Effector memory CD8-positive, alpha-beta T cell (primary cell): ENCODE data around the gene IQSEC1.
A peak's percentile ranks its signal among the peaks of the same experiment; 100 is the strongest.

Source experiments
- ATAC-seq: fragments of 150-1000 bp; cut with Tn5 transposase; replicated peaks from 2 replicates; pipeline ENCODE4 v1.10.0; 2021; ENCODE audit warnings: mild to moderate bottlenecking, moderate library complexity
- DNase-seq, 3 experiments: peaks; one replicate each; pipeline ENCODE4 v3.0.0; 2021
- H3K27ac Mint-ChIP-seq, 2 donors: one replicate each; pipeline ENCODE4 v1.8.0; 2022; ENCODE audit warnings: mild to moderate bottlenecking in 2 of 2, mixed read lengths in 2 of 2, moderate library complexity in 2 of 2
- H3K27me3 Mint-ChIP-seq, 2 donors: one replicate each; pipeline ENCODE4 v1.8.0; 2022; ENCODE audit warnings: mixed read lengths in 2 of 2
- H3K36me3 Mint-ChIP-seq: one replicate; pipeline ENCODE4 v1.8.0; 2022; ENCODE audit warnings: mild to moderate bottlenecking, moderate library complexity, mixed read lengths; ENCODE audit not compliant: insufficient read depth
- H3K4me1 Mint-ChIP-seq, 2 donors: one replicate each; pipeline ENCODE4 v1.8.0; 2022; ENCODE audit warnings: low read depth in 2 of 2, mixed read lengths in 2 of 2
- H3K4me3 Mint-ChIP-seq, 2 donors: one replicate each; pipeline ENCODE4 v1.8.0; 2022; ENCODE audit warnings: mild to moderate bottlenecking in 2 of 2, mixed read lengths in 2 of 2, moderate library complexity in 2 of 2
- H3K9me3 Mint-ChIP-seq, 2 donors: one replicate each; pipeline ENCODE4 v1.8.0; 2022; ENCODE audit warnings: mixed read lengths in 2 of 2

IQSEC1 gene

DNA sequence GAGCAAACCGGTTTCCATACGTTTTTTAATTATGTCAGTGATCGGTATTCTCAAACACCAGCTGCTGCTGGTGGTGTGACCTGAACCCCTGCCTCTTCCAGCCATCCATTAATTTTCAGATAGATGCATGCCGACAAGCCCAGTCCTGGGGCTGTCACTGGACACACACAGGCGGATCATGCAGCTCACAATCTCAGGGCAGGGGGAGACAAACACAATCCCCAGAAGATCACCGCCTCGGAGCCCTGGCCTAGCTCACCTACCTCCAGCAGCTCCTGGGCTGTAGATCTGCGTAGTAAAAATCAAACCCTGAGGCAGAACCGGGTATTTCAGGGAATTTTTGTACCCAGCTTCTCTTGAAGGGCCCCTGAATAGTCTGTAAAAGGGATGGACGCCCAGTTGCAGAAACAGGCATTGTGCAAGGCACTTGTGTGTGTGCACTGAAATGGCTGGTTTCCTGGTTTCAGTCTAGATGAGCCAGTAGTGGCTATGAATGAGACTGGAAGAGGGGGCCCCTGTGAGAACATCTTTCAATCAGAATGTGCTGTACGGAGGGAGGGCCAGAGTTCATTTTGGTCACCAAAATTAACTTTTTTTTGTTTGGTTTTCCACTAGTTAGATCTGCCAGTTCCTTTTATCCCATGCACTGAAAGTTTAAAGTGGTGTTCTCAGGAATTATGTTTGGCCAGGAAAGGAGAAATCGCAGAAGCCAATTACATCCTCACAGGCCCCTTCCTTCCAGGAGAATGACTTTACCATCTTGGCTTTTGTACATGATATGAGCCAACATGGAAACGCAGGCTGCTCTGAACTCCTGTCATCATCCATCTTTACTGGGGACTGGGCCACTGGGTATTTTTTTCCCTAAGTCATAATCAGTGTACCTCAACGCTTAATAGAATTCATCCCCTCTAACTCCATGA, 176.9 kb downstream of the IQSEC1 start:
- DNase-seq (no peak), ATAC-seq (no peak)
- no peak overlapping the region for H3K4me3 Mint-ChIP-seq
- H3K9me3 Mint-ChIP-seq, result no peaks in the 10 kb centered on the region
- peak overlapping the region; percentile 75 to 76 for H3K27ac Mint-ChIP-seq
- no peaks in the 10 kb centered on the region for H3K27me3 Mint-ChIP-seq
- H3K4me1 Mint-ChIP-seq, result peaks cover 7 to 10% of the 10 kb centered on the region in 2 donors
- peaks cover 48% of the 10 kb centered on the region for H3K36me3 Mint-ChIP-seq

GRCh38 chr3:12895391-12896062, 177.7 kb downstream of the IQSEC1 start:
- no peak for DNase-seq
- ATAC-seq, result no peak
- Mint-ChIP-seq H3K4me1 (peaks cover 7 to 10% of the 10 kb centered on the region in 2 donors), H3K4me3 (peak overlapping the region in 1 of 2 donors; percentile 4), H3K27ac (peak overlapping the region; percentile 52 to 54), H3K27me3 (peaks cover 0 to 7% of the 10 kb centered on the region in 2 donors), H3K9me3 (no peaks in the 10 kb centered on the region), H3K36me3 (peaks cover 42% of the 10 kb centered on the region)

DNA sequence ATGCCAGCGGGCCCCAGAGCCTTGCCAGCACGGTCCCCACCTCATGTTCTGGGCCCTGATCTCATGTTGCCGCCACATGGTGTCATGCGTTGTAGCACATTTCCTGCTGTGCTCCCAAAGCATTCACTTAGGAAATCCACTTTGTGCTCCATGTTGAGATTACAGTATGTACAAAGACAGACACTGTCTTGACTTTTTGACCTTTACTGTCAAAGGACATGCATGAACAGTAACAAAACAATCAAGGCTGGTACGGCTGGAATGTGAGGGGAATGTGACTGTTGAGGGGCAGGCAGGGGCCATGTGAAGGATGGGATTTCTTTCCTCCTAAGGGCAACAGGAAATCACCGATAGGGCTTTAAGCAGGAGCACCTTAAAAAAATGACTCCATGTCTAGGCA, 178.6 kb downstream of the IQSEC1 start:
- Mint-ChIP-seq H3K36me3 (peaks cover 39% of the 10 kb centered on the region), H3K9me3 (no peaks in the 10 kb centered on the region), H3K27ac (peak overlapping the region; percentile 52 to 54), H3K4me1 (peaks cover 7 to 10% of the 10 kb centered on the region in 2 donors), H3K4me3 (no peak overlapping the region), H3K27me3 (peaks cover 7 to 16% of the 10 kb centered on the region in 2 donors)
- ATAC-seq (no peak), DNase-seq (no peak)

DNA sequence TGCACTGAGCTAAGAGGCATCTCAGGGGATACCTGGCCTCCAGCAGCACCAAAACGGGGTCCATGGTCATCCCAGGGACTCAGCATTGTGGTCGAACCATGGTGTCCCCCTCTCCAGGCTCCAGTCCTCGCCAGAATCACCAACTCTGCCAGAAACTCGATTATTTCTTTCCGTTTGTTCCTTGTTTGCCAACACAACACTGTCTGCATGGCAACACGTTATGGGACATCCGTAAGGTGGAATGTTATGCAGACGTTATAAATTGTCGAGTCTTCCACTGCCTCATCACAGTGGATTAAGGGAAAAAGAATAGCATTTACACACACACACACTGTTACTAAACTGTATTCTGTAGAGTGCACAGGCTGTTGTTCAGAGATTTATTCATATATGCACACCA, 179.4 kb downstream of the IQSEC1 start:
- no peak for ATAC-seq
- no peak for DNase-seq
- no peak overlapping the region for H3K27ac Mint-ChIP-seq
- peaks cover 10 to 23% of the 10 kb centered on the region in 2 donors for H3K27me3 Mint-ChIP-seq
- peaks cover 7 to 10% of the 10 kb centered on the region in 2 donors for H3K4me1 Mint-ChIP-seq
- H3K9me3 Mint-ChIP-seq, result no peaks in the 10 kb centered on the region
- peaks cover 34% of the 10 kb centered on the region for H3K36me3 Mint-ChIP-seq
- H3K4me3 Mint-ChIP-seq, result no peak overlapping the region

GRCh38 chr3:12893247-12893646, 180.0 kb downstream of the IQSEC1 start:
- Mint-ChIP-seq H3K27me3 (peaks cover 16 to 29% of the 10 kb centered on the region in 2 donors), H3K4me3 (no peak overlapping the region), H3K9me3 (no peaks in the 10 kb centered on the region), H3K36me3 (peaks cover 31% of the 10 kb centered on the region), H3K4me1 (peaks cover 7 to 10% of the 10 kb centered on the region in 2 donors), H3K27ac (no peak overlapping the region)
- ATAC-seq (no peak), DNase-seq (no peak)

DNA sequence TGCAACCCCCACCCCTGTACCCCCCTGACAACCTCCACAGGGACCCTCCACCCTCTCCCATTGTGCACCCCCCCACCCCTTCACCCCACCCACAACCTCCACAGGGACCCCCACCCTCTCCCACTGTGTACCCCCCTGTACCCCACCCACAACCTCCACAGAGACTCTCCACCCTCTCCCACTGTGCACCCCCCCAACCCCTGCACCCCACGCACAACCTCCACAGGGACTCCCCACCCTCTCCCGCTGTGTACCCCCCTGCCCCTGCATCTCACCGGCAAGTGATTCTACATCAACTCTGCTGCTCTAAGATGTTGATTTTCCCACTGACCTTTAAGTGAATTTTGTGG, 180.4 kb downstream of the IQSEC1 start:
- Mint-ChIP-seq H3K9me3 (no peaks in the 10 kb centered on the region), H3K27me3 (peaks cover 20 to 34% of the 10 kb centered on the region in 2 donors), H3K27ac (no peak overlapping the region), H3K4me3 (no peak overlapping the region), H3K4me1 (peaks cover 7 to 10% of the 10 kb centered on the region in 2 donors), H3K36me3 (peaks cover 27% of the 10 kb centered on the region)
- DNase-seq, result no peak
- ATAC-seq, result no peak

DNA sequence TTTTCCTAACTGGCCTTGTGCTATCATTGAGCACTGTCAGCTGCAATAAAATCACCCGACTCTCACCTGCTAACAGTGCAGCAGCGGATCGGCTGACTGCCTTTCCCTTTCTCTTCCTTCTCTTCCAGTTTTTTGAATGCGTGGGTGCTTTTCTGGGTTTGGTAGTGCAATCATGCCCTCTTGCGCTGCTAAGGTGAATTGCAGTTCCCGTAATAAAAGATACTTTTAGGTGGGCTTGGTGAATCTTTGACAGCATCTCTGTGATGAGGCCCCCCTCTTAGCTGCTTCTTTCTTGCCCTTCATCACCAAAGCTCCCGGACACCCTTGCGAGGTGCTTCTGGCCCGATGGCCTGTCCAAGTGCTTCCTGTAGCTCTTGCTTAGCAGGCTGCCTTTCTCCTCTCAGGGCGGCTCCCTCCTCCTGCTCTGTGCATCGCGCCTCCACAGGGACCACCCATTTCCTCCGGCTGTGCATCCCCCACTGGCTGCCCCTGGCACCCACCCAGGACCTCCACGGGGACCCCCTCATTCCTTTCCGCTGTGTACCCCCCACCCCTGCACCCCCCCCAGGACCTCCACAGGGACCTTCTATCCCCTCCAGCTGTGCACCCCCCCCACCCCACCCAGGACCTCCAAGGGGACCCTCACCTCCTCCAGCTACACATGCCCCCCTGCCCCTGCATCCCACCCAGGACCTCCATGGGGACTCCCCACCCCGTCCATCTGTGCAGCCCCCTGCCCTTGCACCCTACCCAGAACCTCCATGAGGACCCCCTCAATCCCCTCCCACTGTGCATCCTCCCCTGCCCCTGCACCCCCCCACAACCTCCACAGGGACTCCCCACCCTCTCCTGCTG, 181.0 kb downstream of the IQSEC1 start:
- DNase-seq, result peak; percentile 24 to 46 (median 33)
- no peak overlapping the region for H3K27ac Mint-ChIP-seq
- peak overlapping the region; percentile 26 to 35 for H3K4me3 Mint-ChIP-seq
- H3K9me3 Mint-ChIP-seq, result no peaks in the 10 kb centered on the region
- H3K27me3 Mint-ChIP-seq, result peaks cover 25 to 40% of the 10 kb centered on the region in 2 donors
- ATAC-seq, result peak; percentile 75
- peaks cover 23% of the 10 kb centered on the region for H3K36me3 Mint-ChIP-seq
- H3K4me1 Mint-ChIP-seq, result peaks cover 7% of the 10 kb centered on the region in 2 donors

GRCh38 chr3:12891391-12891984, 181.7 kb downstream of the IQSEC1 start:
- no peak overlapping the region for H3K27ac Mint-ChIP-seq
- no peaks in the 10 kb centered on the region for H3K9me3 Mint-ChIP-seq
- ATAC-seq, result no peak
- peaks cover 22% of the 10 kb centered on the region for H3K36me3 Mint-ChIP-seq
- H3K4me3 Mint-ChIP-seq, result peak overlapping the region; percentile 26 to 35
- peaks cover 7 to 11% of the 10 kb centered on the region in 2 donors for H3K4me1 Mint-ChIP-seq
- no peak for DNase-seq
- peaks cover 32 to 47% of the 10 kb centered on the region in 2 donors for H3K27me3 Mint-ChIP-seq

GRCh38 chr3:12890610-12891390, 182.4 kb downstream of the IQSEC1 start:
- no peak for ATAC-seq
- Mint-ChIP-seq H3K4me3 (no peak overlapping the region), H3K4me1 (peaks cover 13 to 16% of the 10 kb centered on the region in 2 donors), H3K27ac (no peak overlapping the region), H3K27me3 (peaks cover 32 to 54% of the 10 kb centered on the region in 2 donors), H3K36me3 (peaks cover 16% of the 10 kb centered on the region), H3K9me3 (no peaks in the 10 kb centered on the region)
- no peak for DNase-seq

- Mint-ChIP-seq H3K9me3 (no peaks in the 10 kb centered on the region), H3K4me1 (peaks cover 9 to 11% of the 10 kb centered on the region in 2 donors), H3K27me3 (peaks cover 45 to 71% of the 10 kb centered on the region in 2 donors), H3K36me3 (peaks cover 5% of the 10 kb centered on the region), H3K27ac (no peak overlapping the region), H3K4me3 (peak overlapping the region in 1 of 2 donors; percentile 47)
- DNase-seq, result no peak
- no peak for ATAC-seq
Measured at GRCh38 chr3:12886736-12887135, 186.5 kb downstream of the IQSEC1 start.

- DNase-seq, result no peak
- peaks cover 5% of the 10 kb centered on the region for H3K36me3 Mint-ChIP-seq
- H3K9me3 Mint-ChIP-seq, result no peaks in the 10 kb centered on the region
- peak; percentile 81 for ATAC-seq
- peaks cover 8 to 9% of the 10 kb centered on the region in 2 donors for H3K4me1 Mint-ChIP-seq
- H3K27ac Mint-ChIP-seq, result no peak overlapping the region
- peaks cover 46 to 71% of the 10 kb centered on the region in 2 donors for H3K27me3 Mint-ChIP-seq
- H3K4me3 Mint-ChIP-seq, result peak overlapping the region in 1 of 2 donors; percentile 47
Measured at GRCh38 chr3:12886106-12886679, 187.0 kb downstream of the IQSEC1 start.

DNA sequence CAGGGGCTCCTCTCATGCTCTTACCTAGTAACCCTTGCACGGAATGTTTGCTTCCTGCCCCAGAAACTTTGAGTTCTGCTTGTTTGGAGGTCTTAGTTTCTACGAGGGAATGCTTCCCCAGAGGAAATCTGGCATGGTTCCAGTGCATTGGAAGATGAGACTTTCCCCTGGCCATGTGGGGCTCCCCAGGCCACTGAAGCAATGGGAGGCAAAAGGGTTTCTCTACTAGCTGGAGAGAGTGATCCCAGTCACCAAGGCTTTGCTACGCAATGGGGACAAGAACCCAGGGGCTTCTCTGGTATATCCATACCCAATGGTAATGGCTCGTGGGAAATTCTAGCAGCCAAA, 187.7 kb downstream of the IQSEC1 start:
- Mint-ChIP-seq H3K9me3 (no peaks in the 10 kb centered on the region), H3K27ac (no peak overlapping the region), H3K4me3 (peak overlapping the region in 1 of 2 donors; percentile 47), H3K36me3 (peaks cover 5% of the 10 kb centered on the region), H3K27me3 (peaks cover 46 to 65% of the 10 kb centered on the region in 2 donors), H3K4me1 (peaks cover 8 to 9% of the 10 kb centered on the region in 2 donors)
- no peak for ATAC-seq
- DNase-seq, result no peak
